Prostate gland (tissue), 2 donors: ENCODE results near the gene CELF4. TPM values are rescaled to one million over a fixed set of nuclear protein-coding genes. Genes with fewer than 3 reads are reported as not detected.

Experiments
- DNase-seq: peaks from one replicate; pipeline ENCODE4 v3.0.0-alpha.2; 2019; ENCODE audit warnings: low spot score
- H3K27ac ChIP-seq, 2 donors: fragments of 200-600 bp; sonication (generic); 2 replicates each; pipeline ENCODE4 v1.5.1; 2017 to 2019
- H3K27me3 ChIP-seq: fragments of 200-600 bp; sonication (generic); replicated peaks from 2 replicates; pipeline ENCODE4 v1.5.1; 2019; ENCODE audit not compliant: insufficient read depth
- H3K36me3 ChIP-seq, 2 donors: fragments of 200-600 bp; sonication (generic); 1 replicate in 1 of 2; 2 replicates in 1 of 2; pipeline versions ENCODE4 v1.5.1 to v1.8.1; 2017 to 2019
- H3K4me1 ChIP-seq: fragments of 200-600 bp; sonication (generic); replicated peaks from 2 replicates; pipeline ENCODE4 v1.5.1; 2019
- H3K4me3 ChIP-seq, 2 donors: fragments of 200-600 bp; sonication (generic); 2 replicates each; pipeline ENCODE4 v1.5.1; 2017 to 2019
- H3K9me3 ChIP-seq: fragments of 200-600 bp; sonication (generic); 2 replicates; pipeline ENCODE4 v1.5.1; 2017
- POLR2A ChIP-seq: fragments of 450-650 bp; IDR thresholded peaks from one replicate; pipeline ENCODE4 v1.6.1; 2016; ENCODE audit warnings: antibody characterized with exemption, mild to moderate bottlenecking
- POLR2AphosphoS5 ChIP-seq: sonication (generic); formaldehyde crosslinking; IDR thresholded peaks from one replicate; pipeline ENCODE4 v1.6.1; 2017; ENCODE audit warnings: antibody characterized with exemption
- WGBS: methylation state at CpG from one replicate; pipeline ENCODE4 v1.1.5; 2018; 5-methylcytosine and 5-hydroxymethylcytosine counted together
- intact Hi-C: fragments of 100-400 bp; cut with DNase I; formaldehyde crosslinking; loops from one replicate; pipeline ENCODE4 v1.14.2; 2022
- total RNA-seq, 2 donors: library from RNA; depleted of rRNA; stranded (reverse); fragments of >200 nt; gene quantifications; one replicate each; pipeline ENCODE4 v1.1.0, GENCODE V29; 2016
- TF ChIP-seq, protein P1 (sequence below), 4 experiments: fragments of 200-600 bp in 2 of 4; fragments of 450-650 bp in 2 of 4; sonication (generic) in 2 of 4; IDR thresholded peaks; 1 replicate in 3 of 4; 2 replicates in 1 of 4; pipeline ENCODE4 v1.5.1; 2016 to 2019; ENCODE audit warnings: antibody characterized with exemption in 4 of 4, mild to moderate bottlenecking in 2 of 4, moderate library complexity in 2 of 4

The CELF4 gene
- total RNA-seq, 2 donors from 2014 or later: 7.8 to 8.5 TPM

DNA sequence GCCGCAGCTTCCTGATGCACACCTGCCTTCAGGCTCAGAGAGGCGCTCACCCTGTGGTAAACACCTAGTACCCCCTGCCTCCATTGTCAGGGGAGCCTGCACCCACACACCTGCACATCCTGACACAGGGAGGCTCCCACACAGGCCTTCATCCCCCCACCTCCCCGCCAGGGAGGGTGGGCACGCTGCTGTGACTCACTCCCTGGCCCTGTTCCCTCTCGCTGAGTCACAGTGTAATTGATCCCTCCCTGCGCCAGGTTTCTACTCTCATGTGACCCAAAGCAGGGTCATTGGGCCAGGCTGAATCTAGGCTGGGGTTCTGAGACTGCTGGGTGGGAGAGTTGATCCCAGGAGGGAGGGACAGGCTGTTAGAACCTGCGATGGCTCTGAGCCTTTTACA lies 8.5 kb upstream of the CELF4 start:
- 59% methylated on average over 7 of the region's 7 CpGs for WGBS
- peaks cover 2% of the 10 kb centered on the region for H3K27me3 ChIP-seq
- intact Hi-C loops: no loop called here
- no peak for DNase-seq
- no peak overlapping the region for H3K27ac ChIP-seq
- H3K4me1 ChIP-seq: no peaks in the 10 kb centered on the region
- no peak overlapping the region for H3K4me3 ChIP-seq
- no peak for TF ChIP-seq POLR2AphosphoS5
- TF ChIP-seq, protein P1, sequence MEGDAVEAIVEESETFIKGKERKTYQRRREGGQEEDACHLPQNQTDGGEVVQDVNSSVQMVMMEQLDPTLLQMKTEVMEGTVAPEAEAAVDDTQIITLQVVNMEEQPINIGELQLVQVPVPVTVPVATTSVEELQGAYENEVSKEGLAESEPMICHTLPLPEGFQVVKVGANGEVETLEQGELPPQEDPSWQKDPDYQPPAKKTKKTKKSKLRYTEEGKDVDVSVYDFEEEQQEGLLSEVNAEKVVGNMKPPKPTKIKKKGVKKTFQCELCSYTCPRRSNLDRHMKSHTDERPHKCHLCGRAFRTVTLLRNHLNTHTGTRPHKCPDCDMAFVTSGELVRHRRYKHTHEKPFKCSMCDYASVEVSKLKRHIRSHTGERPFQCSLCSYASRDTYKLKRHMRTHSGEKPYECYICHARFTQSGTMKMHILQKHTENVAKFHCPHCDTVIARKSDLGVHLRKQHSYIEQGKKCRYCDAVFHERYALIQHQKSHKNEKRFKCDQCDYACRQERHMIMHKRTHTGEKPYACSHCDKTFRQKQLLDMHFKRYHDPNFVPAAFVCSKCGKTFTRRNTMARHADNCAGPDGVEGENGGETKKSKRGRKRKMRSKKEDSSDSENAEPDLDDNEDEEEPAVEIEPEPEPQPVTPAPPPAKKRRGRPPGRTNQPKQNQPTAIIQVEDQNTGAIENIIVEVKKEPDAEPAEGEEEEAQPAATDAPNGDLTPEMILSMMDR (IDR thresholded peaks at IDR 0.05): no peak
- TF ChIP-seq POLR2A: no peak
- no peaks in the 10 kb centered on the region for H3K36me3 ChIP-seq
- no peaks in the 10 kb centered on the region for H3K9me3 ChIP-seq

DNA sequence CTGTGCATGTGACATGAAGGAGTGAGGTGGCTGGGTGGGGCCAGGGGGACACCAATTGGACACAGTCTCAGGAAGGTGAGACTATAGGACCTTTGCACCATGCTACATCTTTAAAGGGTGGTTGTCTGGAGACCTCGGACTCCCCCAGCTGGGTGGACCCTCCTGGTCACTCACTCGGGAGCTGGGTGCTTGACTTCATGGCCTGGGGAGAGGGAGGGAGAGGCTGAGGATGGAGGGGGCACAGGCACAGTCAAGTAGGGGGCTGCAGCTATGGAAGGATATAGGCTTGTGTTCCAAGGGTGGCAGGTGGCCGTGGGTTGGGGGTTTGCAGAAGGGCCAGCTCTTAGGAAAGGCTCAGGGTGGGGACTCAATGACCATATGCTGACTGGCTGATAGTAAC lies 7.1 kb upstream of the CELF4 start:
- Histone ChIP-seq H3K27me3 (peaks cover 2% of the 10 kb centered on the region), H3K4me3 (no peak overlapping the region), H3K36me3 (no peaks in the 10 kb centered on the region), H3K4me1 (no peaks in the 10 kb centered on the region), H3K27ac (no peak overlapping the region), H3K9me3 (no peaks in the 10 kb centered on the region)
- WGBS: 74% methylated on average over 3 of the region's 3 CpGs
- intact Hi-C loops: no loop called here
- no peak for DNase-seq
- no peak for TF ChIP-seq POLR2AphosphoS5
- TF ChIP-seq POLR2A: no peak
- TF ChIP-seq, protein P1 (IDR thresholded peaks at IDR 0.05): no peak

GRCh38 chr18:37571266-37571665 lies 5.7 kb upstream of the CELF4 start:
- H3K36me3 ChIP-seq: no peaks in the 10 kb centered on the region
- peaks cover 2% of the 10 kb centered on the region for H3K27me3 ChIP-seq
- H3K4me3 ChIP-seq: no peak overlapping the region
- H3K27ac ChIP-seq: no peak overlapping the region
- H3K9me3 ChIP-seq: no peaks in the 10 kb centered on the region
- DNase-seq: no peak
- H3K4me1 ChIP-seq: no peaks in the 10 kb centered on the region
- TF ChIP-seq POLR2A (no peak), POLR2AphosphoS5 (no peak)
- TF ChIP-seq, protein P1 (IDR thresholded peaks at IDR 0.05): no peak
- intact Hi-C loops: no loop called here
- 57% methylated on average over 4 of the region's 5 CpGs for WGBS

GRCh38 chr18:37570336-37570930 lies 4.8 kb upstream of the CELF4 start:
- DNase-seq: no peak
- Histone ChIP-seq H3K36me3 (no peaks in the 10 kb centered on the region), H3K9me3 (no peaks in the 10 kb centered on the region), H3K27ac (no peak overlapping the region), H3K4me1 (no peaks in the 10 kb centered on the region), H3K27me3 (peaks cover 2% of the 10 kb centered on the region), H3K4me3 (no peak overlapping the region)
- 75% methylated on average over 5 of the region's 5 CpGs for WGBS
- TF ChIP-seq POLR2A (no peak), POLR2AphosphoS5 (no peak)
- TF ChIP-seq, protein P1 (IDR thresholded peaks at IDR 0.05): no peak
- intact Hi-C loops: no loop called here

DNA sequence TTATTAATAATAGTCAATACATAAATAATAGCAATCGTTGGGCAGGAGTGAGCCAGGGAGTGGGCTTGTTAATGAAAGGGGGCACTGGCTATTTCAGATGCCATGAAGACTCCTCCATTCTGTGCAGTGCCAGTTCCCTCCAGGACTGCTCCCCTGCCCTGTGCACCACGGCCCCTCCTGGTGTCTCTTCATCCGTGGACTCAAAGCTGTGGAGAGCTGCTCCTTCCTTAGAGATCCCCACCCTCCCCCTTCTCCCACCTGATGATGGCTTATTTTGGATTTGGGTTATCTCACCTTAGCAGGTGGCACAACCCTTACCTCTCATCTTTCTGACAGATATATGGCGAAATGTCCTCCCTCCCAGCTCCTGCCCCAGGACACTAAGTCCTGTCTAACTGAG lies 3.1 kb upstream of the CELF4 start:
- H3K27ac ChIP-seq: no peak overlapping the region
- no peak for TF ChIP-seq POLR2AphosphoS5
- TF ChIP-seq POLR2A: no peak
- TF ChIP-seq, protein P1 (IDR thresholded peaks at IDR 0.05): no peak
- DNase-seq: no peak
- peaks cover 2% of the 10 kb centered on the region for H3K27me3 ChIP-seq
- 42% methylated on average over 4 of the region's 4 CpGs for WGBS
- H3K9me3 ChIP-seq: no peaks in the 10 kb centered on the region
- H3K4me1 ChIP-seq: no peaks in the 10 kb centered on the region
- H3K36me3 ChIP-seq: no peaks in the 10 kb centered on the region
- no peak overlapping the region for H3K4me3 ChIP-seq
- intact Hi-C loops: no loop called here
